Activated T-cell treated with anti-CD3 and anti-CD28 coated beads, Interleukin-2, amount 50 U/mL, for 4 hours (primary cell): ENCODE data around the gene ZC3H18. TPM values are rescaled to one million over a fixed set of nuclear protein-coding genes. Genes with fewer than 3 reads are reported as not detected.

Source experiments
- ATAC-seq, 2 donors: fragments of 200-7000 bp; cut with Tn5 transposase; one replicate each; pipeline ENCODE4 v1.10.0; 2021
- DNase-seq: peaks from one replicate; pipeline ENCODE4 v3.0.0-alpha.2; 2020
- H3K27me3 Mint-ChIP-seq: one replicate; pipeline ENCODE4 v1.8.0; 2021; ENCODE audit warnings: low read depth, mixed read lengths
- H3K36me3 Mint-ChIP-seq: one replicate; pipeline ENCODE4 v1.8.0; 2022; ENCODE audit warnings: mixed read lengths; ENCODE audit not compliant: insufficient read depth
- H3K4me1 Mint-ChIP-seq: one replicate; pipeline ENCODE4 v1.8.0; 2021; ENCODE audit warnings: low read depth, mixed read lengths
- H3K4me3 Mint-ChIP-seq: one replicate; pipeline ENCODE4 v1.8.0; 2021; ENCODE audit warnings: mild to moderate bottlenecking, moderate library complexity, mixed read lengths
- H3K9me3 Mint-ChIP-seq: one replicate; pipeline ENCODE4 v1.8.0; 2021; ENCODE audit warnings: mixed read lengths
- total RNA-seq, 3 donors: library from RNA; stranded (reverse); gene quantifications; one replicate each; pipeline ENCODE4 v1.2.1, GENCODE V29; 2021

The ZC3H18 gene
- total RNA-seq, 3 donors from 2014 or later: 117 to 122 (median 118) TPM

- DNase-seq: no peak
- H3K27me3 Mint-ChIP-seq: peaks cover 11% of the 10 kb centered on the region
- no peak for ATAC-seq
- peaks cover 2% of the 10 kb centered on the region for H3K9me3 Mint-ChIP-seq
- peaks cover 11% of the 10 kb centered on the region for H3K4me1 Mint-ChIP-seq
- no peak overlapping the region for H3K4me3 Mint-ChIP-seq
- no peaks in the 10 kb centered on the region for H3K36me3 Mint-ChIP-seq
These were observed 32.3 kb upstream of the ZC3H18 start for GRCh38 chr16:88537859-88538258.

- Mint-ChIP-seq H3K36me3 (no peaks in the 10 kb centered on the region), H3K9me3 (peaks cover 7% of the 10 kb centered on the region), H3K4me3 (no peak overlapping the region), H3K4me1 (peaks cover 11% of the 10 kb centered on the region), H3K27me3 (peaks cover 11% of the 10 kb centered on the region)
- ATAC-seq (no peak), DNase-seq (no peak)
These were observed 31.7 kb upstream of the ZC3H18 start for GRCh38 chr16:88538366-88539060.

- no peak for ATAC-seq
- peaks cover 1% of the 10 kb centered on the region for H3K36me3 Mint-ChIP-seq
- peaks cover 11% of the 10 kb centered on the region for H3K4me1 Mint-ChIP-seq
These were observed 30.9 kb upstream of the ZC3H18 start for GRCh38 chr16:88539261-88539651.

GRCh38 chr16:88539652-88540345 lies 30.4 kb upstream of the ZC3H18 start:
- DNase-seq (no peak), ATAC-seq (no peak)
- peaks cover 11% of the 10 kb centered on the region for H3K9me3 Mint-ChIP-seq
- no peak overlapping the region for H3K4me3 Mint-ChIP-seq
- peaks cover 11% of the 10 kb centered on the region for H3K4me1 Mint-ChIP-seq
- H3K36me3 Mint-ChIP-seq: peaks cover 1% of the 10 kb centered on the region
- H3K27me3 Mint-ChIP-seq: peaks cover 11% of the 10 kb centered on the region

More at GRCh38 chr16:88539261-88539651, 30.9 kb upstream of the ZC3H18 start:
- H3K4me3 Mint-ChIP-seq: no peak overlapping the region
- peaks cover 11% of the 10 kb centered on the region for H3K9me3 Mint-ChIP-seq
- peaks cover 11% of the 10 kb centered on the region for H3K27me3 Mint-ChIP-seq
- no peak for DNase-seq

GRCh38 chr16:88540346-88540977 lies 29.7 kb upstream of the ZC3H18 start:
- Mint-ChIP-seq H3K36me3 (peaks cover 1% of the 10 kb centered on the region), H3K4me3 (no peak overlapping the region), H3K27me3 (peaks cover 11% of the 10 kb centered on the region), H3K4me1 (peaks cover 5% of the 10 kb centered on the region), H3K9me3 (peaks cover 11% of the 10 kb centered on the region)
- no peak for DNase-seq
- ATAC-seq: no peak

GRCh38 chr16:88541831-88542616 lies 28.2 kb upstream of the ZC3H18 start:
- Mint-ChIP-seq H3K9me3 (peaks cover 11% of the 10 kb centered on the region), H3K4me1 (no peaks in the 10 kb centered on the region), H3K4me3 (no peak overlapping the region), H3K27me3 (peaks cover 11% of the 10 kb centered on the region), H3K36me3 (peaks cover 1% of the 10 kb centered on the region)
- ATAC-seq (no peak), DNase-seq (no peak)

GRCh38 chr16:88543230-88543813 lies 26.9 kb upstream of the ZC3H18 start:
- Mint-ChIP-seq H3K27me3 (peaks cover 11% of the 10 kb centered on the region), H3K36me3 (peaks cover 1% of the 10 kb centered on the region), H3K9me3 (peaks cover 11% of the 10 kb centered on the region), H3K4me1 (peaks cover 2% of the 10 kb centered on the region), H3K4me3 (no peak overlapping the region)
- ATAC-seq: no peak
- no peak for DNase-seq

GRCh38 chr16:88545781-88546180 lies 24.4 kb upstream of the ZC3H18 start:
- Mint-ChIP-seq H3K4me3 (no peak overlapping the region), H3K36me3 (peaks cover 1% of the 10 kb centered on the region), H3K9me3 (peaks cover 11% of the 10 kb centered on the region), H3K4me1 (peaks cover 17% of the 10 kb centered on the region), H3K27me3 (peaks cover 5% of the 10 kb centered on the region)
- DNase-seq: no peak
- ATAC-seq: no peak

- Mint-ChIP-seq H3K4me3 (no peak overlapping the region), H3K9me3 (peaks cover 6% of the 10 kb centered on the region), H3K36me3 (peaks cover 1% of the 10 kb centered on the region), H3K4me1 (peaks cover 28% of the 10 kb centered on the region), H3K27me3 (no peaks in the 10 kb centered on the region)
- no peak for ATAC-seq
- no peak for DNase-seq
These were observed 21.9 kb upstream of the ZC3H18 start for GRCh38 chr16:88548131-88548874.

GRCh38 chr16:88548985-88549384 lies 21.2 kb upstream of the ZC3H18 start:
- ATAC-seq: no peak
- H3K36me3 Mint-ChIP-seq: no peaks in the 10 kb centered on the region
- no peaks in the 10 kb centered on the region for H3K9me3 Mint-ChIP-seq
- H3K4me3 Mint-ChIP-seq: no peak overlapping the region
- no peaks in the 10 kb centered on the region for H3K27me3 Mint-ChIP-seq
- H3K4me1 Mint-ChIP-seq: peaks cover 28% of the 10 kb centered on the region
- DNase-seq: no peak

- no peak for DNase-seq
- no peaks in the 10 kb centered on the region for H3K9me3 Mint-ChIP-seq
- peaks cover 28% of the 10 kb centered on the region for H3K4me1 Mint-ChIP-seq
- H3K27me3 Mint-ChIP-seq: no peaks in the 10 kb centered on the region
- peak in 1 of 2 donors; percentile 42 for ATAC-seq
- peak overlapping the region; percentile 66 for H3K4me3 Mint-ChIP-seq
- H3K36me3 Mint-ChIP-seq: no peaks in the 10 kb centered on the region
These were observed 20.4 kb upstream of the ZC3H18 start for GRCh38 chr16:88549671-88550245.

GRCh38 chr16:88550246-88550661 lies 19.9 kb upstream of the ZC3H18 start:
- Mint-ChIP-seq H3K4me3 (peak overlapping the region; percentile 66), H3K36me3 (no peaks in the 10 kb centered on the region), H3K9me3 (no peaks in the 10 kb centered on the region), H3K27me3 (no peaks in the 10 kb centered on the region), H3K4me1 (peaks cover 28% of the 10 kb centered on the region)
- ATAC-seq: peak in 1 of 2 donors; percentile 75
- no peak for DNase-seq

- ATAC-seq (peak in 1 of 2 donors; percentile 23), DNase-seq (no peak)
- no peak overlapping the region for H3K4me3 Mint-ChIP-seq
- no peaks in the 10 kb centered on the region for H3K9me3 Mint-ChIP-seq
- H3K27me3 Mint-ChIP-seq: no peaks in the 10 kb centered on the region
- H3K36me3 Mint-ChIP-seq: no peaks in the 10 kb centered on the region
- H3K4me1 Mint-ChIP-seq: peaks cover 28% of the 10 kb centered on the region
These were observed 18.0 kb upstream of the ZC3H18 start for GRCh38 chr16:88552166-88552565.
